K562 (cell line): ENCODE results near the gene CHSY1. TPM values are rescaled to one million over a fixed set of nuclear protein-coding genes. Genes with fewer than 3 reads are reported as not detected.

Experiments used
- ATF7 ChIP-seq: fragments of 450-650 bp; IDR thresholded peaks from 2 replicates; pipeline ENCODE4 v1.7.1; 2014; ENCODE audit warnings: mild to moderate bottlenecking, moderate library complexity
- BCOR ChIP-seq: fragments of 450-650 bp; IDR thresholded peaks from 2 replicates; pipeline ENCODE4 v1.6.1; 2016
- CBFA2T2 ChIP-seq: fragments of 450-650 bp; conservative IDR thresholded peaks from 2 replicates; pipeline ENCODE4 v1.6.1; 2017; ENCODE audit warnings: mild to moderate bottlenecking
- CBX2 ChIP-seq: fragments of 200-600 bp; sonication (generic); IDR thresholded peaks from one replicate; pipeline ENCODE4 v1.6.1; 2012; ENCODE audit warnings: mild to moderate bottlenecking, low read length, inconsistent platforms; ENCODE audit not compliant: insufficient read depth, poor library complexity, severe bottlenecking
- CREB1 ChIP-seq, 2 experiments: sonication (generic) in 1 of 2; formaldehyde crosslinking in 1 of 2; IDR thresholded peaks; 2 replicates each; pipeline versions ENCODE4 v1.6.1 to v1.8.0; 2012 to 2022; ENCODE audit warnings: inconsistent platforms in 1 of 2, mild to moderate bottlenecking in 1 of 2, missing genetic modification reagents in 1 of 2, moderate library complexity in 1 of 2
- CREM ChIP-seq: IDR thresholded peaks from 2 replicates; pipeline ENCODE4 v1.6.1; 2014; ENCODE audit warnings: antibody characterized with exemption, low read depth
- EP300 ChIP-seq: IDR thresholded peaks from 2 replicates; pipeline ENCODE4 v1.6.1; 2012; ENCODE audit warnings: low read length, improper control_type of control experiment
- FOXK1 ChIP-seq: sonication (generic); formaldehyde crosslinking; IDR thresholded peaks from 2 replicates; pipeline ENCODE4 v1.8.0; 2022; ENCODE audit warnings: missing genetic modification reagents, mild to moderate bottlenecking, borderline replicate concordance
- HDAC1 ChIP-seq, 2 experiments: fragments of 450-650 bp; IDR thresholded peaks; 2 replicates each; pipeline ENCODE4 v1.6.1; 2016 to 2017; ENCODE audit warnings: inconsistent platforms in 1 of 2, mild to moderate bottlenecking in 1 of 2, moderate library complexity in 1 of 2
- HDAC2 ChIP-seq: fragments of 450-650 bp; IDR thresholded peaks from 2 replicates; pipeline ENCODE4 v1.6.1; 2016; ENCODE audit warnings: mild to moderate bottlenecking
- MAFK ChIP-seq: IDR thresholded peaks from 2 replicates; pipeline ENCODE4 v1.6.1; 2011; ENCODE audit warnings: low read length, improper control_type of control experiment
- MECOM ChIP-seq: fragments of 250-450 bp; sonication (Bioruptor Pico); IDR thresholded peaks from 2 replicates; pipeline ENCODE4 v1.8.0; 2022; ENCODE audit warnings: inconsistent platforms
- MXD1 ChIP-seq: fragments of 250-450 bp; sonication (Bioruptor Pico); IDR thresholded peaks from 2 replicates; pipeline ENCODE4 v1.8.0; 2021; ENCODE audit warnings: borderline replicate concordance, mild to moderate bottlenecking, moderate library complexity; ENCODE audit not compliant: poor library complexity, severe bottlenecking
- PHF21A ChIP-seq: fragments of 450-650 bp; IDR thresholded peaks from 2 replicates; pipeline ENCODE4 v1.6.1; 2017; ENCODE audit warnings: low read depth, borderline replicate concordance
- PML ChIP-seq: IDR thresholded peaks from 2 replicates; pipeline ENCODE4 v1.6.1; 2012; ENCODE audit warnings: low read length, inconsistent platforms
- PRDM10 ChIP-seq: fragments of 450-650 bp; IDR thresholded peaks from 2 replicates; pipeline ENCODE4 v1.6.1; 2018; ENCODE audit not compliant: partially characterized antibody
- RBM14 ChIP-seq: fragments of 200-400 bp; formaldehyde crosslinking; IDR thresholded peaks from 2 replicates; pipeline ENCODE4 v1.6.1; 2018; ENCODE audit warnings: low read depth, mild to moderate bottlenecking, low read length, moderate library complexity, borderline replicate concordance; ENCODE audit not compliant: insufficient read depth
- SMAD3 ChIP-seq: fragments of 450-650 bp; formaldehyde crosslinking; conservative IDR thresholded peaks from 2 replicates; pipeline ENCODE4 v1.4.0; 2020; ENCODE audit warnings: mild to moderate bottlenecking
- ZFPM2 ChIP-seq: fragments of 250-450 bp; sonication (Bioruptor Pico); IDR thresholded peaks from 2 replicates; pipeline ENCODE4 v1.5.1; 2022; ENCODE audit warnings: mild to moderate bottlenecking
- polyA plus RNA-seq, 8 experiments: library from polyadenylated mRNA; depleted of rRNA in 4 of 8; stranded (reverse) in 5 of 8; unstranded in 3 of 8; fragments of >200 nt; fragmentation: Nextera tagmentation in 2 of 8; fragmentation: Illumina TruSeq in 1 of 8; extraction: Ambion mirVana in 2 of 8; extraction: Trizol in 1 of 8; gene quantifications; 2 replicates each; pipeline versions ENCODE4 v1.2.1 to v1.2.3, GENCODE V29; 2011 to 2014; ENCODE audit warnings: inconsistent platforms in 1 of 8, missing spikeins in 1 of 8
- total RNA-seq, 7 experiments: library from RNA; depleted of rRNA in 6 of 7; stranded (reverse); fragments of >200 nt in 6 of 7; fragmentation: Illumina TruSeq in 2 of 7; extraction: Trizol in 2 of 7; gene quantifications; 2 replicates each; pipeline versions ENCODE4 v1.2.1 to v1.2.3, GENCODE V29; 2011 to 2021; ENCODE audit warnings: low replicate concordance in 1 of 7
- TF ChIP-seq, protein P1 (sequence below): fragments of 250-450 bp; sonication (Bioruptor Pico); IDR thresholded peaks from 2 replicates; pipeline ENCODE4 v1.5.1; 2021; ENCODE audit warnings: mild to moderate bottlenecking
- TF ChIP-seq, protein P2 (sequence below): IDR thresholded peaks from 3 replicates; pipeline ENCODE4 v1.6.1; 2011; ENCODE audit warnings: borderline replicate concordance, mild to moderate bottlenecking; ENCODE audit not compliant: insufficient read length, insufficient read depth

The CHSY1 gene
- total and polyA plus RNA-seq, 9 of the 15 experiments (the other 6 are each of a cell fraction or from before 2014, with no cell fraction given) = 7.0 to 16.4 (median 13.4) TPM

DNA sequence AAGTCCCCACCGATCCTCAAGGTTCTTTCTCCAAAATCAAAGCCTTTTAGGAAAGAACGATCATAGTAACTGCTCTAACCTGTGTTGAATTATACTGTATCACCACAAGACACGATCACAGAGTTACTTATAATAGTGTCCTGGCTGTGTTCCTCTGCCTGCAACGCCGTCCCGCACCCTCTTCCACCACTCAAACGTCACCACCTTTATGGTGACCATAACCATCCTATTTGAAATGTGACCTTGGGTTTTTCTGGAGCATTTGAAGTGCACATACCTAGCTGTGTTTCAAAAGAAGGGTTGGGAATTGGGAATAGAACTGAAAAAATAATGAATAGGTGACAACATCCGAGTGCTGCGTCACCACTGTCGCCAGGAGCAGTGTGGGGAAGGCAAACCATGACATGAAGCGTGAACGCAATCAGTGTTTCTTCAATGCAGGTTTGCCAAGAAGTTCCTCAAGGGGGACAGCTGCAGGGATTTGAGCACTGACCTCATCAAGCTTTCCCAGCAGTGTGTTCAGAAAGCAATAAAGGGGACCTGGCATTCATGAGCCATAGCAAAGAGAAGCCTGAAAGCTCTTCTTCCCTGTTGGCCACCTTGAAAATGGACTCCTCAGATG lies 26.2 kb upstream of the CHSY1 start (continued):
- TF ChIP-seq MECOM (CRISPR knock-in tag) = no peak
- no peak for TF ChIP-seq MAFK
- no peak for TF ChIP-seq SMAD3 (CRISPR knock-in tag)
- no peak for TF ChIP-seq CBFA2T2
- TF ChIP-seq PRDM10 = no peak
- TF ChIP-seq HDAC2 = peak; percentile 20; the same call in 1 of the 2 replicates
- TF ChIP-seq ZFPM2 (CRISPR knock-in tag) = no peak
- peak; percentile 92; the same call in 1 of the 2 replicates for TF ChIP-seq PHF21A
- no peak for TF ChIP-seq EP300
- TF ChIP-seq ATF7 = no peak
- no peak for TF ChIP-seq FOXK1 (CRISPR knock-in tag)
- TF ChIP-seq PML = no peak
- no peak for TF ChIP-seq CBX2
- TF ChIP-seq BCOR = no peak
- TF ChIP-seq HDAC1 (IDR thresholded peaks at IDR 0.05) = peak in 1 of 2 experiments; percentile 37; a peak in 1 of 4 replicates
- TF ChIP-seq, protein P1, sequence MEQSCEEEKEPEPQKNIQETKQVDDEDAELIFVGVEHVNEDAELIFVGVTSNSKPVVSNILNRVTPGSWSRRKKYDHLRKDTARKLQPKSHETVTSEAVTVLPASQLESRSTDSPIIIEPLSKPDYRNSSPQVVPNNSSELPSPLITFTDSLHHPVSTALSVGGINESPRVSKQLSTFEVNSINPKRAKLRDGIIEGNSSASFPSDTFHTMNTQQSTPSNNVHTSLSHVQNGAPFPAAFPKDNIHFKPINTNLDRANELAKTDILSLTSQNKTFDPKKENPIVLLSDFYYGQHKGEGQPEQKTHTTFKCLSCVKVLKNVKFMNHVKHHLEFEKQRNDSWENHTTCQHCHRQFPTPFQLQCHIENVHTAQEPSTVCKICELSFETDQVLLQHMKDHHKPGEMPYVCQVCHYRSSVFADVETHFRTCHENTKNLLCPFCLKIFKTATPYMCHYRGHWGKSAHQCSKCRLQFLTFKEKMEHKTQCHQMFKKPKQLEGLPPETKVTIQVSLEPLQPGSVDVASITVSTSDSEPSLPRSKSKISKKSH (CRISPR knock-in tag) = no peak
- TF ChIP-seq CREM = peak; percentile 66
- no peak for TF ChIP-seq RBM14
- TF ChIP-seq, protein P2, sequence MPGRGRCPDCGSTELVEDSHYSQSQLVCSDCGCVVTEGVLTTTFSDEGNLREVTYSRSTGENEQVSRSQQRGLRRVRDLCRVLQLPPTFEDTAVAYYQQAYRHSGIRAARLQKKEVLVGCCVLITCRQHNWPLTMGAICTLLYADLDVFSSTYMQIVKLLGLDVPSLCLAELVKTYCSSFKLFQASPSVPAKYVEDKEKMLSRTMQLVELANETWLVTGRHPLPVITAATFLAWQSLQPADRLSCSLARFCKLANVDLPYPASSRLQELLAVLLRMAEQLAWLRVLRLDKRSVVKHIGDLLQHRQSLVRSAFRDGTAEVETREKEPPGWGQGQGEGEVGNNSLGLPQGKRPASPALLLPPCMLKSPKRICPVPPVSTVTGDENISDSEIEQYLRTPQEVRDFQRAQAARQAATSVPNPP = no peak
- no peak for TF ChIP-seq MXD1 (CRISPR knock-in tag)
- TF ChIP-seq CREB1 (IDR thresholded peaks at IDR 0.05) = no peak
- peak; percentile 34; the same call in 1 of the 2 replicates for TF ChIP-seq CREB1 (CRISPR knock-in tag; IDR thresholded peaks at IDR 0.05)
